ENCODE results near the gene PRKN.

Gene PRKN

GRCh38 chr6:162219266-162219665 lies 508.3 kb downstream of the PRKN start:
- no peak for DNase-seq

- no peak for DNase-seq
Observed at GRCh38 chr6:162217811-162218493, 509.6 kb downstream of the PRKN start.

- DNase-seq = no peak
Observed at GRCh38 chr6:162217058-162217457, 510.5 kb downstream of the PRKN start.

- DNase-seq = no peak
Observed at GRCh38 chr6:162211777-162212176, 515.8 kb downstream of the PRKN start.

- no peak for DNase-seq
Observed at GRCh38 chr6:162211022-162211421, 516.5 kb downstream of the PRKN start.

GRCh38 chr6:162203287-162203686 lies 524.3 kb downstream of the PRKN start:
- DNase-seq = no peak

GRCh38 chr6:162200945-162201690 lies 526.4 kb downstream of the PRKN start:
- DNase-seq = no peak

- no peak for DNase-seq
Observed at GRCh38 chr6:162200041-162200440, 527.5 kb downstream of the PRKN start.

GRCh38 chr6:162198925-162199324 lies 528.6 kb downstream of the PRKN start:
- DNase-seq = no peak

GRCh38 chr6:162198076-162198475 lies 529.5 kb downstream of the PRKN start:
- DNase-seq = no peak

- no peak for DNase-seq
Observed at GRCh38 chr6:162195441-162195840, 532.1 kb downstream of the PRKN start.

GRCh38 chr6:162190981-162191380 lies 536.6 kb downstream of the PRKN start:
- DNase-seq = no peak

- no peak for DNase-seq
Observed at GRCh38 chr6:162187168-162187935, 540.2 kb downstream of the PRKN start.

GRCh38 chr6:162184465-162184864 lies 543.1 kb downstream of the PRKN start:
- no peak for DNase-seq

- DNase-seq = no peak
Observed at GRCh38 chr6:162181741-162182401, 545.7 kb downstream of the PRKN start.

- no peak for DNase-seq
Observed at GRCh38 chr6:162181111-162181510, 546.5 kb downstream of the PRKN start.

GRCh38 chr6:162179196-162179951 lies 548.2 kb downstream of the PRKN start:
- DNase-seq = no peak

- no peak for DNase-seq
Observed at GRCh38 chr6:162178666-162179065, 548.9 kb downstream of the PRKN start.

- DNase-seq = no peak
Observed at GRCh38 chr6:162178266-162178665, 549.3 kb downstream of the PRKN start.

- DNase-seq = no peak
Observed at GRCh38 chr6:162177746-162178145, 549.8 kb downstream of the PRKN start.

GRCh38 chr6:162173466-162173865 lies 554.1 kb downstream of the PRKN start:
- no peak for DNase-seq

GRCh38 chr6:162165479-162165878 lies 562.1 kb downstream of the PRKN start:
- no peak for DNase-seq

Data from GOT3 (cell line).